Transverse colon (tissue), 4 donors: ENCODE results near the gene RAB10.

ENCODE experiments used
- CTCF ChIP-seq, 5 experiments: fragments of 200-600 bp in 3 of 5; fragments of 450-650 bp in 2 of 5; sonication (generic) in 3 of 5; IDR thresholded peaks; 1 replicate in 2 of 5; 2 replicates in 3 of 5; pipeline ENCODE4 v1.5.1; 2016 to 2017; ENCODE audit warnings: antibody characterized with exemption in 5 of 5, inconsistent platforms in 3 of 5, mild to moderate bottlenecking in 2 of 5, moderate library complexity in 1 of 5
- EP300 ChIP-seq: sonication (generic); formaldehyde crosslinking; IDR thresholded peaks from one replicate; pipeline ENCODE4 v1.6.1; 2017; ENCODE audit warnings: antibody characterized with exemption, low read depth
- POLR2A ChIP-seq: fragments of 450-650 bp; IDR thresholded peaks from one replicate; pipeline ENCODE4 v1.6.1; 2016; ENCODE audit warnings: antibody characterized with exemption, mild to moderate bottlenecking, moderate library complexity
- POLR2AphosphoS5 ChIP-seq, 3 donors: sonication (generic); formaldehyde crosslinking; IDR thresholded peaks; one replicate each; pipeline ENCODE4 v1.6.1; 2016; ENCODE audit warnings: antibody characterized with exemption in 3 of 3

- TF ChIP-seq CTCF (IDR thresholded peaks at IDR 0.05) (no peak), POLR2AphosphoS5 (IDR thresholded peaks at IDR 0.05) (no peak), POLR2A (no peak), EP300 (no peak)
These were observed 31.1 kb upstream of the RAB10 start for GRCh38 chr2:26002632-26003310.
